ENCODE measurements around the gene ZNF552. TPM values are rescaled to one million over a fixed set of nuclear protein-coding genes. Genes with fewer than 3 reads are reported as not detected.

Gene ZNF552
- total and polyA plus RNA-seq, 2 of the 8 experiments (the other 6 are each of a cell fraction or from before 2014, with no cell fraction given) = 5.9 to 11.6 TPM

- 30% methylated on average over 12 of the region's 13 CpGs; no CpG with 5 or more reads in 1 of the 2 experiments for WGBS, 2 experiments (ENCODE audit: extremely low coverage in 1 of 2, insufficient coverage in 1 of 2, insufficient read length in 1 of 2, insufficient replicate concordance in 2 of 2, low coverage in 1 of 2, low lambda C conversion rate in 2 of 2, missing lambda C conversion rate in 1 of 2)
- H3K4me3 ChIP-seq (ENCODE audit: extremely low read depth in 1 of 4, insufficient read depth in 2 of 4, low read depth in 3 of 4, low read length in 4 of 4) = peak overlapping the region; percentile 84 to 99 (median 87)
These were observed 701 bp downstream of the ZNF552 start for GRCh38 chr19:57813919-57814504.

More at GRCh38 chr19:57813919-57814504, 701 bp downstream of the ZNF552 start:
- Histone ChIP-seq H3K79me1 (ENCODE audit: low read depth, low read length) (0 out of 2 replicates have a peak, but pooled peaks cover 2% of the 10 kb centered on the region), H3K9ac (replicated peaks in 1 of 4; ENCODE audit: extremely low read depth in 1 of 4, low read depth in 3 of 4, low read length in 3 of 4) (peak overlapping the region; percentile 85 to 94 (median 90)), H2BK20ac (ENCODE audit: low read length) (no peak overlapping the region), H4K8ac (ENCODE audit: extremely low read depth, insufficient read depth, low read length) (no peak overlapping the region), H3K36me3 (ENCODE audit: control insufficient read depth in 2 of 4, insufficient read depth in 4 of 4, low read length in 3 of 4) (peaks cover 2 to 14% (median 7%) of the 10 kb centered on the region in 4 experiments; a peak in 5 of 8 replicates), H3K56ac (replicated peaks; ENCODE audit: insufficient read length, low read depth, low read length) (no peak overlapping the region), H4K91ac (replicated peaks; ENCODE audit: insufficient read length, low read length) (no peak overlapping the region), H2AK5ac (ENCODE audit: low read depth, low read length) (no peak overlapping the region), H3K9me3 (ENCODE audit: insufficient read depth in 2 of 2, low read depth in 1 of 2, low read length in 1 of 2) (no peaks in the 10 kb centered on the region), H3K18ac (ENCODE audit: extremely low read depth, low read length) (no peak overlapping the region), H2BK12ac (ENCODE audit: low read depth, low read length) (no peak overlapping the region), H3K23ac (ENCODE audit: insufficient read length) (no peak overlapping the region), H3K79me2 (ENCODE audit: control insufficient read depth in 1 of 2, insufficient read depth in 2 of 2, low read length in 2 of 2) (peaks cover 0 to 8% of the 10 kb centered on the region in 2 experiments; a peak in 2 of 4 replicates), H4K5ac (ENCODE audit: insufficient read length, low read depth, low read length) (no peak overlapping the region), H2BK15ac (ENCODE audit: low read length) (no peak overlapping the region), H3K27ac (ENCODE audit: low read depth, low read length) (no peak overlapping the region; the same call in 1 of the 2 replicates), H3K4me2 (ENCODE audit: insufficient read depth in 1 of 2, low read depth in 2 of 2, low read length in 2 of 2) (peak overlapping the region; percentile 90 to 94), H3K4ac (replicated peaks; ENCODE audit: insufficient read length, low read depth, low read length) (no peak overlapping the region), H3K14ac (ENCODE audit: insufficient read length) (no peak overlapping the region), H3K4me1 (replicated peaks in 1 of 4; ENCODE audit: control insufficient read depth in 3 of 4, insufficient read depth in 4 of 4, low read length in 3 of 4) (peaks cover 0 to 4% (median 3%) of the 10 kb centered on the region in 4 experiments; a peak in 5 of 7 replicates), H2AFZ (ENCODE audit: low read length) (0 out of 2 replicates have a peak overlapping the region, but pooled peaks have one; percentile 34), H2BK5ac (ENCODE audit: low read depth, low read length) (peak overlapping the region; percentile 12; the same call in 1 of the 2 replicates), H2BK120ac (replicated peaks; ENCODE audit: low read depth, low read length) (no peak overlapping the region), H3K23me2 (ENCODE audit: low read depth, low read length) (peaks cover 4% of the 10 kb centered on the region), H4K20me1 (replicated peaks in 1 of 2; ENCODE audit: control insufficient read depth in 1 of 2, insufficient read depth in 2 of 2, low read length in 2 of 2) (peaks cover 0 to 6% of the 10 kb centered on the region in 2 experiments), H3K27me3 (replicated peaks in 1 of 4; ENCODE audit: control insufficient read depth in 3 of 4, extremely low read depth in 1 of 4, insufficient read depth in 3 of 4, low read length in 3 of 4) (no peaks in the 10 kb centered on the region)
- ChIA-PET POLR2A (ENCODE audit: partially characterized antibody) (interaction anchor here (0.7 to 3.5 kb wide), 5 partner anchors 9 to 105 kb away, joined by 3 to 36 read pairs (median 6); partner anchors contain the start of genes ZNF154 and ZNF586), CTCF (ENCODE audit: partially characterized antibody) (interaction anchor here (0.6 to 1.6 kb wide), 3 partner anchors 17 to 89 kb away, joined by 3 to 4 read pairs (median 3); no protein-coding TSS in a partner anchor)
- TF ChIP-seq SIRT6 (IDR thresholded peaks at IDR 0.05; ENCODE audit: low read length) (no peak), TCF12 (IDR thresholded peaks at IDR 0.05; ENCODE audit: low read depth, low read length) (no peak), USF2 (IDR thresholded peaks at IDR 0.05; ENCODE audit: low read length) (no peak), ZNF274 (IDR thresholded peaks at IDR 0.05; ENCODE audit: borderline replicate concordance, extremely low read depth, low read length) (no peak), BRCA1 (IDR thresholded peaks at IDR 0.05; ENCODE audit: low read depth, low read length) (no peak), RFX5 (IDR thresholded peaks at IDR 0.05; ENCODE audit: borderline replicate concordance, low read depth, low read length) (no peak), SIX5 (IDR thresholded peaks at IDR 0.05; ENCODE audit: low read depth, low read length) (no peak)
- FAIRE-seq (no peak), DNase-seq (ENCODE audit: low read depth in 1 of 2, low spot score in 2 of 2) (no peak)
